Stomach (tissue), 9 donors: ENCODE data around the gene METRNL. TPM values are rescaled to one million over a fixed set of nuclear protein-coding genes. Genes with fewer than 3 reads are reported as not detected.

Experiments used
- DNase-seq, 2 donors: peaks; one replicate each; pipeline versions ENCODE4 v3.0.0 to v3.0.0-alpha.2; 2013 to 2019
- H3K27ac ChIP-seq, 5 donors: fragments of 200-600 bp in 4 of 5; sonication (generic) in 4 of 5; one replicate each; pipeline ENCODE4 v1.5.1; 2013 to 2019; ENCODE audit warnings: mild to moderate bottlenecking in 1 of 5, moderate library complexity in 1 of 5
- H3K27me3 ChIP-seq, 3 donors: fragments of 200-600 bp; sonication (generic); one replicate each; pipeline ENCODE4 v1.5.1; 2017 to 2019; ENCODE audit warnings: mixed run types in 1 of 3
- H3K36me3 ChIP-seq, 4 donors: fragments of 200-600 bp; sonication (generic); 1 replicate in 3 of 4; 2 replicates in 1 of 4; pipeline ENCODE4 v1.5.1; 2016 to 2019
- H3K4me1 ChIP-seq, 4 donors: fragments of 200-600 bp; sonication (generic); one replicate each; pipeline ENCODE4 v1.5.1; 2016 to 2019
- H3K4me3 ChIP-seq, 4 donors: fragments of 200-600 bp; sonication (generic) in 3 of 4; one replicate each; pipeline ENCODE4 v1.5.1; 2016 to 2019; ENCODE audit warnings: mild to moderate bottlenecking in 1 of 4
- H3K9me3 ChIP-seq, 4 donors: fragments of 200-600 bp; sonication (generic); one replicate each; pipeline ENCODE4 v1.5.1; 2016 to 2019
- CTCF ChIP-seq, 7 experiments: fragments of 450-650 bp in 4 of 7; fragments of 200-600 bp in 3 of 7; sonication (generic) in 3 of 7; IDR thresholded peaks; one replicate each; pipeline ENCODE4 v1.5.1; 2016 to 2019; ENCODE audit warnings: antibody characterized with exemption in 7 of 7, control low read depth in 2 of 7, mild to moderate bottlenecking in 1 of 7
- EP300 ChIP-seq: sonication (generic); formaldehyde crosslinking; IDR thresholded peaks from one replicate; pipeline ENCODE4 v1.6.1; 2017; ENCODE audit warnings: antibody characterized with exemption
- POLR2A ChIP-seq, 4 donors: fragments of 450-650 bp; IDR thresholded peaks; one replicate each; pipeline ENCODE4 v1.6.1; 2016; ENCODE audit warnings: antibody characterized with exemption in 4 of 4, control low read depth in 2 of 4, mild to moderate bottlenecking in 1 of 4, moderate library complexity in 1 of 4
- POLR2AphosphoS5 ChIP-seq, 3 donors: sonication (generic); formaldehyde crosslinking; IDR thresholded peaks; one replicate each; pipeline ENCODE4 v1.6.1; 2016; ENCODE audit warnings: antibody characterized with exemption in 3 of 3
- WGBS, 5 donors: extraction: QIAGEN DNeasy Blood & Tissue Kit in 3 of 5; methylation state at CpG; one replicate each; pipeline versions ENCODE4 v1.1.5 to v1.1.7; 2013 to 2018; 5-methylcytosine and 5-hydroxymethylcytosine counted together
- intact Hi-C: fragments of 100-400 bp; cut with DNase I; formaldehyde crosslinking; loops from one replicate; pipeline ENCODE4 v1.15.1; 2023; ENCODE audit warnings: low total_unique reads
- polyA plus RNA-seq, 3 donors: library from polyadenylated mRNA; stranded (reverse); fragments of 200-250 nt; gene quantifications; one replicate each; pipeline ENCODE4 v1.2.3, GENCODE V29; 2013
- total RNA-seq, 5 donors: library from RNA; depleted of rRNA; stranded (reverse); fragments of >200 nt; gene quantifications; one replicate each; pipeline versions ENCODE4 v1.1.0 to v1.2.3, GENCODE V29; 2014 to 2016
- donor health status: healthy with polysubstance abuse.
- donor health status: Bipolar disorder and iron deficiency.
- donor health status: healthy.

The METRNL gene
- total and polyA plus RNA-seq, 8 donors = 25.7 to 452 (median 42.5) TPM

- Histone ChIP-seq H3K36me3 (no peaks in the 10 kb centered on the region), H3K4me3 (no peak overlapping the region), H3K27ac (no peak overlapping the region), H3K27me3 (peaks cover 0 to 24% (median 0%) of the 10 kb centered on the region in 3 donors), H3K4me1 (peaks cover 0 to 12% (median 0%) of the 10 kb centered on the region in 4 donors), H3K9me3 (no peaks in the 10 kb centered on the region)
- intact Hi-C loops = no loop called here
- no peak for DNase-seq
- TF ChIP-seq CTCF (IDR thresholded peaks at IDR 0.05) (no peak), EP300 (no peak), POLR2A (IDR thresholded peaks at IDR 0.05) (no peak), POLR2AphosphoS5 (IDR thresholded peaks at IDR 0.05) (no peak)
- 82 to 90% (median 87%) methylated on average over 15 to 16 of the region's 16 CpGs for WGBS, 5 donors
Observed at GRCh38 chr17:83127431-83128160, 48.2 kb downstream of the METRNL start.

GRCh38 chr17:83128306-83129240, 49.2 kb downstream of the METRNL start:
- Histone ChIP-seq H3K4me3 (no peak overlapping the region), H3K4me1 (peaks cover 0 to 12% (median 0%) of the 10 kb centered on the region in 4 donors), H3K27me3 (peaks cover 0 to 22% (median 0%) of the 10 kb centered on the region in 3 donors), H3K9me3 (no peaks in the 10 kb centered on the region), H3K27ac (no peak overlapping the region), H3K36me3 (no peaks in the 10 kb centered on the region)
- intact Hi-C loops = no loop called here
- DNase-seq = no peak
- WGBS, 5 donors = 84 to 88% (median 86%) methylated on average over 17 to 32 of the region's 32 CpGs
- TF ChIP-seq POLR2A (IDR thresholded peaks at IDR 0.05) = no peak
- TF ChIP-seq POLR2AphosphoS5 (IDR thresholded peaks at IDR 0.05) = no peak
- TF ChIP-seq EP300 = no peak
- TF ChIP-seq CTCF (IDR thresholded peaks at IDR 0.05) = no peak

GRCh38 chr17:83129676-83130075, 50.3 kb downstream of the METRNL start:
- H3K9me3 ChIP-seq = no peaks in the 10 kb centered on the region
- H3K36me3 ChIP-seq = no peaks in the 10 kb centered on the region
- TF ChIP-seq EP300 (no peak), POLR2AphosphoS5 (IDR thresholded peaks at IDR 0.05) (no peak), POLR2A (IDR thresholded peaks at IDR 0.05) (no peak), CTCF (IDR thresholded peaks at IDR 0.05) (no peak)
- peaks cover 0 to 13% (median 0%) of the 10 kb centered on the region in 3 donors for H3K27me3 ChIP-seq
- no peak overlapping the region for H3K4me3 ChIP-seq
- no peak for DNase-seq
- peaks cover 0 to 12% (median 0%) of the 10 kb centered on the region in 4 donors for H3K4me1 ChIP-seq
- intact Hi-C loops = no loop called here
- 89 to 95% (median 91%) methylated on average over 12 of the region's 12 CpGs for WGBS, 5 donors
- H3K27ac ChIP-seq = no peak overlapping the region

- intact Hi-C loops = no loop called here
- Histone ChIP-seq H3K9me3 (no peaks in the 10 kb centered on the region), H3K36me3 (no peaks in the 10 kb centered on the region), H3K27me3 (peaks cover 0 to 8% (median 0%) of the 10 kb centered on the region in 3 donors), H3K4me3 (no peak overlapping the region), H3K27ac (no peak overlapping the region), H3K4me1 (no peaks in the 10 kb centered on the region)
- 89 to 96% (median 92%) methylated on average over 14 of the region's 14 CpGs for WGBS, 5 donors
- no peak for DNase-seq
- TF ChIP-seq POLR2A (IDR thresholded peaks at IDR 0.05) = no peak
- no peak for TF ChIP-seq POLR2AphosphoS5 (IDR thresholded peaks at IDR 0.05)
- no peak for TF ChIP-seq CTCF (IDR thresholded peaks at IDR 0.05)
- no peak for TF ChIP-seq EP300
Observed at GRCh38 chr17:83131401-83132011, 52.1 kb downstream of the METRNL start.
